MG63 (cell line): ENCODE data around the gene AQP3. TPM values are rescaled to one million over a fixed set of nuclear protein-coding genes. Genes with fewer than 3 reads are reported as not detected.
"Not testable (repeated sequence)": the region's sequence is repeated elsewhere in the genome, so short reads cannot be mapped to it uniquely, and the experiment has no call there.

Experiments
- DNase-seq: peaks from one replicate; pipeline ENCODE4 v3.0.0-alpha.2; 2020
- H3K27me3 ChIP-seq: fragments of 250-450 bp; sonication (Bioruptor Pico); 2 replicates; pipeline ENCODE4 v1.5.1; 2020; ENCODE audit warnings: mild to moderate bottlenecking, moderate library complexity
- H3K36me3 ChIP-seq: fragments of 250-450 bp; sonication (Bioruptor Pico); 2 replicates; pipeline ENCODE4 v1.5.1; 2020; ENCODE audit warnings: mild to moderate bottlenecking, moderate library complexity
- H3K4me3 ChIP-seq: fragments of 250-450 bp; sonication (Bioruptor Pico); 2 replicates; pipeline ENCODE4 v1.5.1; 2020; ENCODE audit warnings: mild to moderate bottlenecking, moderate library complexity
- H3K9me3 ChIP-seq: fragments of 250-450 bp; sonication (Bioruptor Pico); 2 replicates; pipeline ENCODE4 v1.5.1; 2020; ENCODE audit warnings: mild to moderate bottlenecking, moderate library complexity
- total RNA-seq: library from RNA; depleted of rRNA; stranded (reverse); fragments of >200 nt; shearing (Covaris generic); gene quantifications from 2 replicates; pipeline ENCODE4 v1.2.3, GENCODE V29; 2014; ENCODE audit warnings: low replicate concordance; rRNA removed

Gene AQP3
- total RNA-seq, 1 experiment from 2014 or later, result not detected

DNA sequence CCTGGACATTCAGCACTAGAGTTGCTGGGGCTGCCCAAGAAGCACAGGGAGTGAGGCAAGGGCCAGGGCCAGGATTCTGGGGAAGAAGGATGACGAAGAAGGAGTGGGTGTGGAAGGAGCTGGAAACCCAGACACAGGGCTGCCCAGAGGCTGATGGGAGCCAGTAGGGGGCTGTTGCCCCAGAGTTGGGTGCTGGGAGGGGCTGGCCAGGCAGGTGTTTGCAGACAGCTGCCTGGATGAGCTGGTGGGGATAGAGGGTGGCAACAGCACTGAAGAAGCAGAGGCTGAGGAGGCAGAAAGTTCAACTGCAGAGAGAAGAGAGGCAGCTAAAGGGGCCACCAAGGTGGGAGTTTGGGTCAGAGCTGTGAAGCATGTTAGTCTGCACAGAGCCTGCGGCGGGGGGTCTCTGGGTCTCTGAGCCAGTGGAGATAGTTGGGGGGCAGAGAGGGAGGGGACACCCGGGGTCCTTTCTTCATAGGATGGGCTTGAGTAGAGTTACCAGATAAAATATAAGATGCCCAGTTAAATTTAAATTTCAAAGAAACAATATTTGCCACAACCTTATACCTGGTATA is 42.5 kb downstream of the AQP3 start:
- no peaks in the 10 kb centered on the region for H3K9me3 ChIP-seq
- no peaks in the 10 kb centered on the region for H3K36me3 ChIP-seq
- H3K27me3 ChIP-seq, result no peaks in the 10 kb centered on the region
- no peak for DNase-seq
- H3K4me3 ChIP-seq, result no peak overlapping the region

DNA sequence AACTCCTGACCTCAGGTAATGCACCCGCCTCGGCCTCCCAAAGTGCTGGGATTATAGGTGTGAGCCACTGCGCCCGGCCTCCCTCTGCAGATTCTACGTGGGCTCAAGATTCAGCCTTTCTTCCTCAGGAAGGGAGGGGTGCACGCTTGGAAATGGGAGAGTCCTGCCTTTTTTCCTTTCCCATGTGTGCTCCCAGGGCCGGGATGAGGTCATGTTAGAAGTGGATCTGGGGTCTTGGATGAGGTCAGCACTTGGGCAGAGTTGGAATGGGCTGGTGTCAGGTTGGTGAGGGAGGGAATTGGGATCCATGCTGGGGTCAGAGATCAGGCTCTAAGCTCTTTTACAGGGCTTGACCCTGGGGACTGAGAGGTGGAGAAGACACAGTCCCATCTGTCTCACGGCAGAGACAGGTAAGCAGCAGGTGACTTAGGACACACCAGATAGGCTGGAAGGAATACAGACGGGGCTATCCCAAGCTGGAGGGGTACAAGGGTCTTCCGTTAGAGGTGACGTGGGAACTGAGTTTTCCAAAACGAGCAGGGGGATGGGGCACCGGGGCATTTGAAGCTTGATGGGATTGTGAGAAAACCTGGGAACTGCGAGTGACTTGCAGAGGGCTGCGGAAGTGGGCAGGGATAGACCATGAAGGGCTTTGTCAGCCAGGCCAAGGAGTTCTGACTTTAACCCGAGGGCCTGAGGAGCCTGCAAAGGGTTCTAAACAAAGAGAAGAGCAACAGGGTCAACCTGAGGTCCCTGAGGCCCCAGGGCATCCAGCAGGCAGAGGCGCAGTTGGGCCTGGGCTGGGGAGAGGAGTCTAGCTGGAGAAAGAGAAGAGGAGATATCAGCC is 43.2 kb downstream of the AQP3 start:
- DNase-seq, result no peak

DNA sequence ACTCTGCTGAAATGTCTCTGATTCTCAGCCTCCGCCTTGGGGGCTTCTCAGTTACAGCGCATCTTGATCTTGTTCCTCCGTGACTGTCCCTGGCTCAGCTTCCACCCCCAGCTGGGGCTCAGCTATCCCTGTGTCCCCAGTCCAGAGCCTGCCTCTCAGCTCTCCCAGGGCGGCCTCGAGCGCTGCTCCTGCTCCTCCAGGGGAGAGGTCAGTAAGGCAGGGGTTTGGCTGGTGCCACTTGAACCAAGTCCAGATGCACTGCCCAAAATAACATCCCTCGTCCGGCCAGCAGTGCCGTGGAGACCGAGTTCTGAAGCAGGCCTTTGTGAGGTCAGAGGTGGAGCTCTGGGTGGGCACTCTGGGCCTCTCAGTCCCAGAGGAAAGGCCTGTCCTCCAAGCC is 45.0 kb downstream of the AQP3 start, which contains the start of gene AQP7:
AQP7 (minus strand) TSS at position 198 of the 400 bp plus-strand sequence. CDS start 1,306 bp downstream, outside the sequence.
- not testable (repeated sequence) for H3K27me3 ChIP-seq, H3K9me3 ChIP-seq, DNase-seq, H3K36me3 ChIP-seq, H3K4me3 ChIP-seq

More for the DNA sequence above, 43.2 kb downstream of the AQP3 start:
- Histone ChIP-seq H3K27me3 (no peaks in the 10 kb centered on the region), H3K9me3 (no peaks in the 10 kb centered on the region), H3K4me3 (no peak overlapping the region), H3K36me3 (no peaks in the 10 kb centered on the region)

- H3K36me3 ChIP-seq, result not testable (repeated sequence)
These were observed 45.6 kb downstream of the AQP3 start for GRCh38 chr9:33401809-33402208.

DNA sequence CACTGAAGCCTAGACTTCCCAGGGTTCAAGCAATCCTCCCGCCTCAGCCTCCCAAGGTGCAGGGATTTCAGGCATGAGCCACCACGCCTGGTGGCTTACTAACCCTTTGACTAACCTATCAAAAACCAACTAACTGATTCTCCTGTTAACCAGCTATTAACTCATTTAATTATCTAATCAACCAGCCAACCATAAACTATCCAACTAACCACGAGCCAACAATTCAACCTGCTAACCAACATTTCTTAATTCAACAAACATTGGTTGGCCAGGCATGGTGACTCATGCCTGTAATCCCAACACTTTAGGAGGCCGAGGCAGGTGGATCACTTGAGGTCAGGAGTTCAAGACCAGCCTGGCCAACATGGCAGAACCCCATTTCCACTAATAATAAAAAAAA is 48.3 kb downstream of the AQP3 start:
- H3K27me3 ChIP-seq, DNase-seq: not testable (repeated sequence)

More at GRCh38 chr9:33401809-33402208, 45.6 kb downstream of the AQP3 start:
- not testable (repeated sequence) for H3K27me3 ChIP-seq, DNase-seq, H3K9me3 ChIP-seq, H3K4me3 ChIP-seq

GRCh38 chr9:33397801-33398200 is 49.6 kb downstream of the AQP3 start:
- H3K36me3 ChIP-seq, H3K4me3 ChIP-seq, H3K9me3 ChIP-seq, DNase-seq, H3K27me3 ChIP-seq: not testable (repeated sequence)

More for the DNA sequence above, 48.3 kb downstream of the AQP3 start:
- not testable (repeated sequence) for H3K4me3 ChIP-seq, H3K9me3 ChIP-seq, H3K36me3 ChIP-seq

DNA sequence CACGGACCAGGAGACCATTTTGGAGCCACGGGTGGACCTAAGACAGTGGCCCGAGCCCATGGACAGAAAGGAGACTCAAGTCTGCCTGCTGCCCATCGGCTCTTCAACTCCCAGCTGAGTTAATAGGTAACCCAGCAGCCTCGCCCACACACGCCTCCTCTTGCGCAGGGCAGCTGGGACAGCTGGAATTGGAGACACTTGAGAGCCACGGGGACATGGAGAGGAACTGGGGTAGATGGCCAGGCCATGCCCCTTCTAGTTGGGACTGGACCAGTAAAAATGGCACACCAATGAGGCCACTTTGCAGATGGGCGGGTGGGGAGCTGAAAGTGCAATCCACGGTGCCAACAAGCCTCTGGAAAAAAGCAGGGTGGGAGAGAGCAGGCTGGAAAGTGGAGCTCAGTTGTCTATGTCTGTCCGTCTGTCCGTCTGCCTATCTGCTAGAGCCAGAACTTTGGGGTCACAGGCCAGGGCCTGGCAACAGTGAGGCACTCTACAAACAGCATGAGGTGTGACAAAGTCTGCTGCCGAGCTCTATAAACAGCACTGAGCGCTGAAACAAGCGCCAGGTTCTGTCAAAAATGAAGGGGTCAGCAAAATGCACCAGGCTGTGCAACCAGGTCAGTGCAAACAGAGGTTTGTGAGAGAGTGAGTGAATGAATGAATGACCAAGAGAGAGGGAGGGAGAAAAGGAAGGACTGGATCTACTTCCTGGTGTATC is 52.1 kb downstream of the AQP3 start:
- not testable (repeated sequence) for H3K4me3 ChIP-seq, H3K9me3 ChIP-seq, H3K36me3 ChIP-seq, DNase-seq, H3K27me3 ChIP-seq

DNA sequence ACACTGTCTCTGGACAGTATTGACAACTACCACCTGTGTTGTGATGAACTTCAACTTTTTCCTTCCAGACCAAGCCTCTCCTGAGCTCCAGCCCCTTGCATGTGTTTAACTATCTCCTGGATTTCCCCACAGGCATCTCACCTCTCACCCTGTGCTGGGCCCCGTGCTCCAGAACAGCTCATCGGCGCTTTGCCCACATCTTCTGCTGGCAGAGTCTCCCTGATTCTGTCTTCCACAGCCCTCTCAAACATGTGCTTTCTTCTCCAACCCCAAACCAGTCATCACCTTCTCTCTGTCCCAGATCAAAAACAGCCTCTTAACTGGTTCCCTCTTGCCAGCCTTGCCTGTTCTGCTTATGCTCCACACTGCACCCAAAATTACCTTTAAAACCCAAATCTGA is 53.4 kb downstream of the AQP3 start:
- not testable (repeated sequence) for DNase-seq, H3K36me3 ChIP-seq, H3K9me3 ChIP-seq, H3K27me3 ChIP-seq, H3K4me3 ChIP-seq

GRCh38 chr9:33393581-33393980 is 53.8 kb downstream of the AQP3 start:
- Histone ChIP-seq H3K36me3 (no peaks in the 10 kb centered on the region), H3K4me3 (no peak overlapping the region), H3K27me3 (no peaks in the 10 kb centered on the region), H3K9me3 (no peaks in the 10 kb centered on the region)
- no peak for DNase-seq

- H3K4me3 ChIP-seq, H3K36me3 ChIP-seq, DNase-seq, H3K9me3 ChIP-seq, H3K27me3 ChIP-seq: not testable (repeated sequence)
These were observed 54.8 kb downstream of the AQP3 start for GRCh38 chr9:33392591-33393021.

Other genes starting within 250 kb of the AQP3 start
- gene SPINK4, start 207.4 kb downstream of the AQP3 start, total RNA-seq, result not detected in 2 replicates
- gene BAG1, start 182.9 kb downstream of the AQP3 start, total RNA-seq, result 34.3 and 44.0 TPM in 2 replicates
- 55.7 and 62.7 TPM in 2 replicates for gene CHMP5, start 182.5 kb downstream of the AQP3 start, total RNA-seq
- 13.9 and 14.6 TPM in 2 replicates for gene NFX1, start 157.1 kb downstream of the AQP3 start, total RNA-seq
- not detected in 2 replicates for gene AQP7, start 45.0 kb downstream of the AQP3 start, total RNA-seq
- 16.6 and 38.6 TPM in 2 replicates for gene NOL6, start 26.3 kb upstream of the AQP3 start, total RNA-seq
- gene ANKRD18B, start 76.7 kb upstream of the AQP3 start, total RNA-seq, result not detected in 2 replicates